ENCODE measurements around the gene OLFML2A.
A peak's percentile ranks its signal among the peaks of the same experiment; 100 is the strongest.

OLFML2A gene

GRCh38 chr9:124857533-124858162, 80.7 kb downstream of the OLFML2A start:
- DNase-seq = no peak
- in situ Hi-C loops (cut with HindIII; ENCODE audit: low pct_ligation_motif_present, low pct_unique_long_range_greater_than_20kb, low sequenced_read_pairs) = no loop called here

- no peak for DNase-seq
- in situ Hi-C loops (cut with HindIII; ENCODE audit: low pct_ligation_motif_present, low pct_unique_long_range_greater_than_20kb, low sequenced_read_pairs) = no loop called here
Measured at GRCh38 chr9:124858330-124859046, 81.6 kb downstream of the OLFML2A start.

DNA sequence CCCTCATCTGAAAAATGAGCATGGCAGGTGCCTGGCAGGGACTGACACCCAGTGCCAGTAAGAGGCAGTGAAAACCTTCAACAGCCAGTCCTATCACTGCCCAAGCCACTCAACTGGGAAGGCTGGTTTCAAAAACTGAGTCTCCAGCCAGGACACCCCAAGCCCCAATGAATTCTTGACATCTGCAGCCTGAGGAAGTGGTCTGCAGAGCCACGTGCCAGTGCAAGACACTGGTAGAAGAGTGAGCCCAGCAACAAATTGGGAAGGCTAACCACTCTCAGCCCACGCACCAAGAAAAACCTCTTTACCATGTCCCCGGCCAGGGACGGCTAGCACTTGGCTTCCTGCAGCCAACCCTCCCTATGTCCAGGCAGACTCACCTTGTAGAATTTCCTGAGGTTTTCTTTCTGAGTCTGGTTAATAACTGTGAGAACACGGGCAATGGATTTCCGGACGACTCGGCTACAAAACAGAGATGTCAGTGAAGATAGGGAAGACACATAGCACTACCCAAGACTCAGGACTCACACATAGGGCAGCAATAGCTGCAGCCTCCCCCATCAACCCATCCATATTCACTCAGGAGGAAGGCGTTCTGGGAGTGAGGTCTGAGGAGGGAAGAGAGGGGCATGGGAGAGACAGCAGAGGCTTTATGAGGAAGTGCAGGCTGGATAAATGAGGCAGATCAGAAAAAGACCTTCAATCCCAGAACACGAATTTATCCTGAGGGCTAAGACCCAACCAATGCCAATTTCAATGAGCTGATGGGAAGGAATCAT, 83.1 kb downstream of the OLFML2A start:
- in situ Hi-C loops (cut with HindIII; ENCODE audit: low pct_ligation_motif_present, low pct_unique_long_range_greater_than_20kb, low sequenced_read_pairs) = no loop called here
- DNase-seq = no peak

DNA sequence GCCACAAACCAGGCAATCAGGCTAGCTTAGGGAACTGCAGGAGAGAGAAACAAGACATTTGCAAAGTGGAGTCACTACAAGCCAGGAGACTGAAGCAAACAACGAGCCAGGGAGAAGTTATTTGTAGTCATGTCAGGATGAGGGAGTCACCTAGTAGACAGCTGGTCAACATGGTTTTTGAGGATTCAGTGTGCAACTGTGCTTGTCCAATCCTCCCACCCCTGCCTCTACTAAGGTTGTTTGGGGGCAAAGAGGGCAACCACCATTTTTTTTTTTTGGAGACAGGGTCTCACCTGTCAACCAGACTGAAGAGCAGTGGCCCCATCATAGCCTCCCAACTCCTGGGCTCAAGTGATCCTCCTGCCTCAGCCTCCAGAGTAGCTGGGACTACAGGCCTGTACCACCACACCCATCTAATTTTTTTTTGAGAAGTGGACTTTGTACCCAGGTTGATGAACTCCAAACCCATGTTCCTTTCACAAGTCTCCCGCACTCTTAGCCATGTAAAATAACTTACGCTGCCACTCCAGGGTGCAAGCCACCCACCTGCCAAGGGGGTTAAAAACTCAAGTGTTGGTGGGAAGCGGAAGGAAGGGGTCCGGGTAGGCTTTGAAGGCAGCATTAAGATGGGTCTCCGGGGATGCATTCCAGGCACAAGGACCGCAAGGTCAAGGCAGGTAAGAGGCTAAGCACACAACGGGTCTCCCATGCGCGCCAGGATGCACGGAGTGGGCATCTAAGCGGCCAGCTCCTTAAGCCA, 83.8 kb downstream of the OLFML2A start:
- DNase-seq = no peak
- in situ Hi-C loops (cut with HindIII; ENCODE audit: low pct_ligation_motif_present, low pct_unique_long_range_greater_than_20kb, low sequenced_read_pairs) = no loop called here

DNA sequence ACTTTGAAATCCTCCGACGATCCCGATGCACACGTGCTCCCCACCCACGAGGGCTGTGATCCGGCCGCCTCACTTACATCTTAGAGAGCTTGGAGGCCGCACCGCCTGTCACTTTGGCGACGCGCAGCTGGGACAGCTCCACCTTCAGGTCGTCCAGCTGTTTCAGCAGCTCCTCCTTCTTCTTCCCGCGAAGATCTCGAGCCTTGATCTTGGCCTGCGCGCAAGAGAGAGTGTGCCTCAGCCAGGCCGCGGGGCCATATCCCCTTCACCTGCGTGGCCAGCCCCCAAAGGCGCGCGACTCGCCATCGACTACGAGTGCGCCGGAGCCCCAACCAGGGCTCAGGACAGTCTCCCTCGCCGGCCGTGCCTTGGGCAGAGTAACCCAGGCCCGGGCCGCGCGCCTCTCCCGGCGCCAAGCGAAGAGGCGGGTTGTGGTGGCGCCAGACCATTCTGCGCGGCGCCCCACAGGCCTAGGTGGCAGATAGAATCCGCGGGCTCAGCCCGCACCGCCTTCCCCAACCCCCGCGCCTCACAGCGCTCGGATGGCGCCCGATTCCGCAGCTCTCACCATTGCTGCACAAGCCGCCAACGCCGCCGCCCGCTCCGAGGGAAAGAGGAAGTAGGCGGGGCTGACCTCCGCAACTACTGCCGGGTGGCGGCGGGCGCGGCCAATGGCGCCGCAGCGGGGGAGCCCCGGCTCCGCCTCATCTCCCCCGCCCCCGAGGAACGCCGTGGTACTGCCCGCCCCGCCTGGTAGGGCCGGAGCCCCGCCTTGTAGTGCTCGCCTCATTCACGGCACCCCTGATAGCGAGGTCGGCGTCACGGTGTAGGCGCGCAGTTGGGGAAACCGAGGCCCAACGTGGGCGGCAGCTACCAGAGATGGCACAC, 84.7 kb downstream of the OLFML2A start, which contains the start of the genes ARPC5L and RPL35:
ARPC5L (plus strand) TSS at position 789 of the 888 bp plus-strand sequence. CDS start 7,161 bp downstream, outside the sequence.
RPL35 (minus strand) TSS at position 616 of the 888 bp plus-strand sequence; CDS start at position 571, 45 bp downstream.
- peak; percentile 92 for DNase-seq
- in situ Hi-C loops (cut with HindIII; ENCODE audit: low pct_ligation_motif_present, low pct_unique_long_range_greater_than_20kb, low sequenced_read_pairs) = no loop called here

- DNase-seq = no peak
- in situ Hi-C loops (cut with HindIII; ENCODE audit: low pct_ligation_motif_present, low pct_unique_long_range_greater_than_20kb, low sequenced_read_pairs) = no loop called here
Measured at GRCh38 chr9:124863371-124863871, 86.5 kb downstream of the OLFML2A start.

Measured in ACHN (cell line).